Endothelial cell of umbilical vein (primary cell): ENCODE measurements around the gene CAMTA1. TPM values are rescaled to one million over a fixed set of nuclear protein-coding genes. Genes with fewer than 3 reads are reported as not detected.

Source experiments
- BruUV-seq: library from RNA; stranded (reverse); fragments of 400-500 nt; replicated peaks from 2 replicates; lab custom pipeline; 2021; lab: Mats Ljungman, UMichigan
- CTCF ChIA-PET: fragments of 300-600, 350-600 bp; sonication (Branson Sonifier 250); formaldehyde crosslinking; loops from one replicate; lab custom pipeline; 2021; ENCODE audit warnings: antibody characterized with exemption, inconsistent platforms; lab: Charles Lee
- POLR2A ChIA-PET: fragments of 300-600, 350-600 bp; sonication (Branson Sonifier 250); formaldehyde crosslinking; loops from one replicate; lab custom pipeline; 2021; ENCODE audit warnings: antibody characterized with exemption, inconsistent platforms; lab: Charles Lee
- DNase-seq: peaks from one replicate; pipeline ENCODE4 v3.0.0-alpha.2; 2011; ENCODE audit warnings: low read depth, low spot score
- FAIRE-seq: peaks from 2 replicates; lab custom pipeline; 2011; peaks lifted over from hg19 to GRCh38; lab: Jason Lieb, UNC
- H2AFZ ChIP-seq: 2 replicates; pipeline ENCODE4 v1.6.0; 2012; ENCODE audit warnings: low read depth, low read length, control low read depth, inconsistent platforms
- H3K27ac ChIP-seq: 2 replicates; pipeline ENCODE4 v1.5.1; 2011; ENCODE audit warnings: low read depth, mild to moderate bottlenecking, control low read depth, low read length, moderate library complexity; ENCODE audit not compliant: insufficient read depth
- H3K27me3 ChIP-seq, 2 experiments: 2 replicates each; pipeline versions ENCODE4 v1.6.0 to v1.6.1; 2011; ENCODE audit warnings: low read length in 2 of 2, mixed read lengths in 1 of 2; ENCODE audit not compliant: control insufficient read depth in 2 of 2, insufficient read depth in 2 of 2
- H3K36me3 ChIP-seq, 2 experiments: 2 replicates in 1 of 2; 3 replicates in 1 of 2; pipeline ENCODE4 v1.5.1; 2011; ENCODE audit warnings: low read length in 2 of 2, mild to moderate bottlenecking in 1 of 2, moderate library complexity in 1 of 2; ENCODE audit not compliant: control insufficient read depth in 2 of 2, insufficient read depth in 2 of 2; ENCODE audit errors: extremely low read depth in 1 of 2
- H3K4me1 ChIP-seq: 3 replicates; pipeline ENCODE4 v1.5.1; 2011; ENCODE audit warnings: mild to moderate bottlenecking, low read length; ENCODE audit not compliant: control insufficient read depth, insufficient read depth; ENCODE audit errors: extremely low read depth
- H3K4me2 ChIP-seq: 2 replicates; pipeline ENCODE4 v1.6.1; 2011; ENCODE audit warnings: low read length, control low read depth, mixed read lengths; ENCODE audit not compliant: insufficient read depth
- H3K4me3 ChIP-seq, 3 experiments: fragments of 200-600 bp in 1 of 3; sonication (generic), shearing (Covaris generic) in 1 of 3; replicated peaks in 1 of 3; 2 replicates each; pipeline ENCODE4 v1.5.1; 2011 to 2016; ENCODE audit warnings: control low read depth in 3 of 3, low read length in 3 of 3, mild to moderate bottlenecking in 2 of 3, inconsistent platforms in 1 of 3, low read depth in 1 of 3, moderate library complexity in 1 of 3; ENCODE audit not compliant: insufficient read depth in 1 of 3
- H3K79me2 ChIP-seq: 2 replicates; pipeline ENCODE4 v1.6.0; 2012; ENCODE audit warnings: low read length, inconsistent platforms; ENCODE audit not compliant: control insufficient read depth, insufficient read depth
- H3K9ac ChIP-seq: replicated peaks from 2 replicates; pipeline ENCODE3; 2011; ENCODE audit warnings: low read length, control low read depth; ENCODE audit not compliant: insufficient read depth; ENCODE audit errors: extremely low read depth
- H3K9me1 ChIP-seq: replicated peaks from 3 replicates; pipeline ENCODE4 v1.6.0; 2011; ENCODE audit warnings: mild to moderate bottlenecking, low read length; ENCODE audit not compliant: control insufficient read depth, insufficient read depth; ENCODE audit errors: extremely low read depth
- H3K9me3 ChIP-seq: replicated peaks from 2 replicates; pipeline ENCODE4 v1.5.1; 2012; ENCODE audit warnings: low read length, inconsistent platforms; ENCODE audit not compliant: control insufficient read depth, insufficient read depth
- H4K20me1 ChIP-seq: replicated peaks from 2 replicates; pipeline ENCODE3; 2011; ENCODE audit warnings: mild to moderate bottlenecking, low read length; ENCODE audit not compliant: control insufficient read depth, insufficient read depth; ENCODE audit errors: extremely low read depth
- EZH2 ChIP-seq: IDR thresholded peaks from 2 replicates; pipeline ENCODE4 v1.6.1; 2012; ENCODE audit warnings: borderline replicate concordance, low read depth, mild to moderate bottlenecking, moderate library complexity, low read length, inconsistent platforms; ENCODE audit not compliant: severe bottlenecking
- FOS ChIP-seq: IDR thresholded peaks from 2 replicates; pipeline ENCODE4 v1.6.1; 2011; ENCODE audit warnings: mild to moderate bottlenecking, low read length, moderate library complexity, borderline replicate concordance; ENCODE audit not compliant: insufficient read depth
- GATA2 ChIP-seq: IDR thresholded peaks from 2 replicates; pipeline ENCODE4 v1.7.0; 2011; ENCODE audit warnings: low read depth, mild to moderate bottlenecking, moderate library complexity, mixed read lengths, low read length; ENCODE audit not compliant: insufficient read length, insufficient read depth
- JUN ChIP-seq: IDR thresholded peaks from 2 replicates; pipeline ENCODE4 v1.6.1; 2011; ENCODE audit warnings: borderline replicate concordance, low read depth; ENCODE audit not compliant: insufficient read length, insufficient read depth
- MYC ChIP-seq: IDR thresholded peaks from one replicate; pipeline ENCODE4 v1.6.1; 2011; ENCODE audit warnings: mild to moderate bottlenecking, low read depth, low read length
- POLR2A ChIP-seq: IDR thresholded peaks from 2 replicates; pipeline ENCODE4 v1.6.1; 2012; ENCODE audit warnings: low read depth, mild to moderate bottlenecking, control low read depth, low read length
- POLR2AphosphoS5 ChIP-seq: IDR thresholded peaks from 2 replicates; pipeline ENCODE4 v1.6.1; 2012; ENCODE audit warnings: low read depth, mild to moderate bottlenecking, control low read depth, low read length, moderate library complexity; ENCODE audit not compliant: insufficient read depth
- dilution Hi-C: fragments of 300-500 bp; cut with MboI; formaldehyde crosslinking; loops from one replicate; pipeline ENCODE4 v1.15.0; 2019; ENCODE audit warnings: low sequenced_read_pairs; ENCODE audit not compliant: extremely low pct_ligation_motif_present
- intact Hi-C: fragments of 100-400 bp; cut with micrococcal nuclease; formaldehyde crosslinking; loops from one replicate; pipeline ENCODE4 v1.10.0; 2022
- polyA plus RNA-seq, 4 experiments: library from polyadenylated mRNA; depleted of rRNA in 3 of 4; stranded (reverse) in 3 of 4; unstranded in 1 of 4; fragments of >200 nt; gene quantifications; 2 replicates each; pipeline versions ENCODE4 v1.2.1 to v1.2.3, GENCODE V29; 2011 to 2012; ENCODE audit warnings: missing spikeins in 1 of 4
- total RNA-seq: library from RNA; stranded (reverse); gene quantifications from 2 replicates; pipeline ENCODE4 v1.2.3, GENCODE V29; 2021
- TF ChIP-seq, protein P1 (sequence below): IDR thresholded peaks from 2 replicates; pipeline ENCODE4 v1.6.1; 2011; ENCODE audit not compliant: insufficient read depth, insufficient read length
- TF ChIP-seq, protein P2 (sequence below), 2 donors: IDR thresholded peaks; 1 replicate in 1 of 2; 2 replicates in 1 of 2; pipeline ENCODE4 v1.5.1; 2011; ENCODE audit warnings: low read length in 2 of 2, mild to moderate bottlenecking in 2 of 2, moderate library complexity in 2 of 2, control low read depth in 1 of 2, inconsistent platforms in 1 of 2, low read depth in 1 of 2; ENCODE audit not compliant: insufficient read depth in 1 of 2; ENCODE audit errors: extremely low read depth in 1 of 2

Gene CAMTA1
- total and polyA plus RNA-seq, 2 donors (not counting 3 experiments of a cell fraction or from before 2014, with no cell fraction given), result 50.8 to 92.7 TPM

GRCh38 chr1:7656557-7657215 lies 871.4 kb downstream of the CAMTA1 start:
- H3K79me2 ChIP-seq, result no peaks in the 10 kb centered on the region
- H3K4me1 ChIP-seq, result no peaks in the 10 kb centered on the region
- H3K9me3 ChIP-seq, result no peaks in the 10 kb centered on the region
- H2AFZ ChIP-seq, result no peak overlapping the region
- intact Hi-C loops (no loop called here), dilution Hi-C loops (no loop called here)
- TF ChIP-seq GATA2 (no peak), EZH2 (no peak), JUN (no peak), POLR2AphosphoS5 (no peak), MYC (no peak), POLR2A (no peak), FOS (no peak)
- TF ChIP-seq, protein P1, sequence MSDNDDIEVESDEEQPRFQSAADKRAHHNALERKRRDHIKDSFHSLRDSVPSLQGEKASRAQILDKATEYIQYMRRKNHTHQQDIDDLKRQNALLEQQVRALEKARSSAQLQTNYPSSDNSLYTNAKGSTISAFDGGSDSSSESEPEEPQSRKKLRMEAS, result no peak
- TF ChIP-seq, protein P2, sequence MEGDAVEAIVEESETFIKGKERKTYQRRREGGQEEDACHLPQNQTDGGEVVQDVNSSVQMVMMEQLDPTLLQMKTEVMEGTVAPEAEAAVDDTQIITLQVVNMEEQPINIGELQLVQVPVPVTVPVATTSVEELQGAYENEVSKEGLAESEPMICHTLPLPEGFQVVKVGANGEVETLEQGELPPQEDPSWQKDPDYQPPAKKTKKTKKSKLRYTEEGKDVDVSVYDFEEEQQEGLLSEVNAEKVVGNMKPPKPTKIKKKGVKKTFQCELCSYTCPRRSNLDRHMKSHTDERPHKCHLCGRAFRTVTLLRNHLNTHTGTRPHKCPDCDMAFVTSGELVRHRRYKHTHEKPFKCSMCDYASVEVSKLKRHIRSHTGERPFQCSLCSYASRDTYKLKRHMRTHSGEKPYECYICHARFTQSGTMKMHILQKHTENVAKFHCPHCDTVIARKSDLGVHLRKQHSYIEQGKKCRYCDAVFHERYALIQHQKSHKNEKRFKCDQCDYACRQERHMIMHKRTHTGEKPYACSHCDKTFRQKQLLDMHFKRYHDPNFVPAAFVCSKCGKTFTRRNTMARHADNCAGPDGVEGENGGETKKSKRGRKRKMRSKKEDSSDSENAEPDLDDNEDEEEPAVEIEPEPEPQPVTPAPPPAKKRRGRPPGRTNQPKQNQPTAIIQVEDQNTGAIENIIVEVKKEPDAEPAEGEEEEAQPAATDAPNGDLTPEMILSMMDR (IDR thresholded peaks at IDR 0.05; ENCODE audit: extremely low read depth in 1 of 2, insufficient read depth in 1 of 2, low read depth in 1 of 2, low read length in 2 of 2), result no peak
- H4K20me1 ChIP-seq, result no peaks in the 10 kb centered on the region
- no peaks in the 10 kb centered on the region for H3K27me3 ChIP-seq
- no peak overlapping the region for H3K9ac ChIP-seq
- no peak overlapping the region for H3K27ac ChIP-seq
- BruUV-seq, result no TSS peak
- ChIA-PET POLR2A (no interaction called here), CTCF (no interaction called here)
- DNase-seq, result no peak
- H3K36me3 ChIP-seq, result no peaks in the 10 kb centered on the region
- no peaks in the 10 kb centered on the region for H3K9me1 ChIP-seq
- H3K4me3 ChIP-seq, result no peak overlapping the region
- H3K4me2 ChIP-seq, result no peak overlapping the region
- no peak for FAIRE-seq
